HK-2 (cell line): ENCODE data around the gene ZNF83.
"Not testable (repeated sequence)": the region's sequence is repeated elsewhere in the genome, so short reads cannot be mapped to it uniquely, and the experiment has no call there.

Source experiments
- DNase-seq: peaks from one replicate; pipeline ENCODE4 v3.0.0-alpha.2; 2018; ENCODE audit not compliant: unreplicated experiment

The ZNF83 gene

DNA sequence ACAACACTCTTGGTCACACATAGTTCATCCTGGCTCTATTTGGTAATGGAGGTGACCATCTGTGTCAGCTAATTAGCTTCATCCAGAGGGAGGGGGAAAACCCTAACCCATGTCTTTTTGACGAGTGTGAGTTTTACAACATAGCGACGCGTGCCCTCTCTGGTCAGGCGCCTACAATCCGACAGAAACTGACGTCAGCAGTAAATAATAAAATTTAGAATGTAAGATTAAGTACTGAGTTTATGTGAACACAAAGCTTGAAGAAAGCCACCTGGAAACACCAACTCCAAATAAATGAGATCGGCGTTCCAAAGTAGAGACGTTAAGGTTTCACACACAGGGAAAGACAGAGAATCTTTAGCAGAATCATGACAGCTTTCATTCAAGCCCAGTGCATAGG lies 1.8 kb upstream of the ZNF83 start:
- DNase-seq: no peak

GRCh38 chr19:52638601-52639000 lies 446 bp upstream of the ZNF83 start:
- DNase-seq: no peak

GRCh38 chr19:52635786-52636570 lies 2.2 kb downstream of the ZNF83 start:
- no peak for DNase-seq

GRCh38 chr19:52627441-52627840 lies 10.7 kb downstream of the ZNF83 start:
- not testable (repeated sequence) for DNase-seq

DNA sequence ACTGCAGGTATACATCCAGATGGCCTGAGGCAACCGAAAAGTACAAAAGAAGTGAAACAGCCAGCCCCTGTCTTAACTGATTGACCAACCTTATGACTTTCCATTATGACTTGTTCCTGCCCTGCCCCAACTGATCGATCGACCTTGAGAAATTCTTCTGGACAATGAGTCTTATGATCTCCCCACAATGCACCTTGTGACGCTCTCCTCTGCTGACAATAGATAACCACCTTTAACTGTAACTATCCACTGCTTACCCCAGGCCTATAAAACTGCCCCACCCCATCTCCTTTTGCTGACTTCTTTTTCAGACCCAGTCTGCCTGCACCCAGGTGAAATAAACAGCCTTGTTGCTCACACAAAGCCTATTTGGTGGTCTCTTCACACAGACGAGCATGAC lies 11.2 kb downstream of the ZNF83 start:
- DNase-seq: no peak

GRCh38 chr19:52622261-52622660 lies 15.9 kb downstream of the ZNF83 start:
- DNase-seq: no peak

GRCh38 chr19:52621376-52621775 lies 16.8 kb downstream of the ZNF83 start:
- no peak for DNase-seq

DNA sequence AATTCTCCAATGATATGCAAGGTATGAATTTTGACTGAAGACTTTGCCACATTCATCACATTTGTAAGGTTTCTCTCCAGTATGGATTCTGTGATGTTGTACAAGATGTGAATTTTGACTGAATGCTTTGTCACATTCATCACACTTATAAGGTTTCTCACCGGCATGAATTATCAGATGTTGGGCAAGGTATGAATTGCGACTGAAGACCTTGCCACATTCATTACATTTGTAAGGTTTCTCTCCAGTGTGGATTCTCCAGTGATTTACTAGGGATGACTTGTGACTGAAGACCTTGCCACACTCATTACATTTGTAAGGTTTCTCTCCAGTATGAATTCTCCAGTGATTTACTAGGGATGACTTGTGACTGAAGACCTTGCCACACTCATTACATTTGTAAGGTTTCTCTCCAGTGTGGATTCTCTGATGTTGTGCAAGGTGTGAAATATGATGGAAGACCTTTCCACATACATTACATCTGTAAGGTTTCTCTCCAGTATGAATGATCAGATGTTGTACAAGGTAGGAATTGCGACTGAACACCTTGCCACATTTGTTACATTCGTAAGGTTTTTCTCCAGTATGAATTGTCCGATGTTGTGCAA lies 24.8 kb downstream of the ZNF83 start:
- DNase-seq: no peak

- no peak for DNase-seq
Observed at GRCh38 chr19:52603558-52604207, 34.5 kb downstream of the ZNF83 start.

GRCh38 chr19:52602941-52603340 lies 35.2 kb downstream of the ZNF83 start:
- no peak for DNase-seq

- DNase-seq: not testable (repeated sequence)
Observed at GRCh38 chr19:52601974-52602366, 36.2 kb downstream of the ZNF83 start.

DNA sequence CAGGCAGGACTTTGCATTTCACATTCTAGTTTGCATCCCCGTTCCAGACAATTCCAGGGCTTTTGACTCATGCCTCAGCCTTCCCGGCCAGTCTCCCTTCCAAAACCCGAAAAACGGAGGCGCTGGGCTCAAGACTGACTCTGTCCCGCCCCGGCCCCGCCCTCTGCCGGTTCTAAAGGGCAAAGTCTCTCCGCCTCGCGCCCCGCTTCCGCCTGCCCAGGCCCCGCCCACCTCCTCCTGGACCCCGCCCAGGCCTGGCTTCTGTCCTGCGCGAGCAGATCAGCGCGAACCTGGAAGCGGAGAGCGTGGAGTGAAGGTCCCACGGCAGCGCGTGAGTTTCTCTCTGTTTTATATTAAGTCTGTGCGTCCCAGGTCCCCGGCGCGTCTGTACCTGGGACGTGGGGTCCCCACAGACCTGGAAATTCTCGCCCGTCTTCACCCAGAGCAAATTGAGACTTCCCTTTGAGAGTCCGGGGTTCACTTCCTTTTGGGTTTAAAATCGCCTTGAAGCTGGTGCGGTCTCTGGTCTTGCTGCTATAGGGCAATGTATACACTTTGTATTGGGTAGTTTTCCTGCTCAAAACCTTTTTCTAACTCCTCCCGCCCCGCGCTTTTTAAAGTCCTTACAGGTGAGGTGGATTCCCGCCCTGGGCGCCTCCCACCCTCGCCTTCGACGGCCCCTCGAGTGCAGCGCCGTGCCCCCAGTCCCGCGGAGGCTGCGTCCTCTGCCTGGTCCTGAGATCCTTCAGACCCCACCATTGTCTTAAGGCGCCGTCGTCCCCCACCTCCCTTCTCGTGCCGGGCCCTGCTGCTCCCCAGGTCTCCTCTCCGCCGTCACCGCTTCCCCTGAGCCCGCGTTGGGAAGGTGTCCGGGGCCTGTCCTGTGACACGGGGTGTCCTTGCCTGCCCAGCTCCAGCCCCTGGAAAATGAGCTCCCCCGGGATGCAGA lies 36.9 kb downstream of the ZNF83 start:
- DNase-seq: peak; percentile 93

DNA sequence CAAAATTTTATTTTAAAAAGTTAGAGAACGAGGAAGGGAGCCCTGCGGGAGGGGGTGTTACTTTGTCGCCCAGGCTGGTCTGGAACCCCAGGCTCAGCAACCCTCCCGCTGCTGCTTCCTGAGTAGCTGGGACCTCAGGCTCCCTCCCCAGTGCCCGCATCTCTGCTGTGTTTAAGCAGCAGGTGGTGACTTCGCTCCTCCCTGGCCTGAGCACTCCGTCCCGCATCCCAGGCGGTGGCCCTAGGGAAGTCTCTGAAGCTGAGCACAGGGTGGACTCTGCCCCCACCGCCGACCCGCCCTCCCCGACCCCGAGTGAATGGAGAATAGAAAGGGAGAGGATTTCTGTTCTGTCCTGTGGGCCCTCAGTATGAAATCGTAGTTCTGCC lies 37.5 kb downstream of the ZNF83 start:
- no peak for DNase-seq

DNA sequence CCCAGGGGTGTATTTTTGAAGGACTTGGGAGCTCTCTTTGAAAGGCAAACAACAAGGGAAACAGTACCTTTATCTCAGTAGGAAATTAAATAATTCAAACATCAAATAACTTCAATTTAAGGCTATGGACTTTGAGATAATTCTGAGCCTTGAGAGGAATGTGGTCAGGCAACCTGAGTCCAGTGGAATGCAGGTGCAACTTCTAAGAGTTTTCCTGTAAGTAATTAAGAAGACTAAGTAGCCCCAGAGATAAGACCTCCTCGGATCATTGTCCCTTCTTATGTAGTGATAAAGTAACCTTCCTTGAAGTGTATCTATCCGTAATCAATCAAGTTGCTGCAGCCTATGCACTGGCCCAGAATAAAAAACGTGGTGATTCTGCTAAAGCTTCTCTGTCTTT lies 38.9 kb downstream of the ZNF83 start:
- no peak for DNase-seq

DNA sequence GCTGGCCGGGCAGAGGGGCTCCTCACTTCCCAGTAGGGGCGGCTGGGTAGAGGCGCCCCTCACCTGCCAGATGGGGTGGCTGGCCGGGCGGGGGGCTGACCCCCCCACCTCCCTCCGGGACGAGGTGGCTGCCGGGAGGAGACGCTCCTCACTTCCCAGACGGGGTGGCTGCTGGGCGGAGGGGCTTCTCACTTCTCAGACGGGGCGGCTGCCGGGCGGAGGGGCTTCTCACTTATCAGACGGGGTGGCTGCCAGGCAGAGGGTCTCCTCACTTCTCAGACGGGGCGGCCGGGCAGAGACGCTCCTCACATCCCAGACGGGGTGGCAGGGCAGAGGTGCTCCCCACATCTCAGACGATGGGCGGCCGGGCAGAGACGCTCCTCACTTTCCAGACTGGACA lies 44.7 kb downstream of the ZNF83 start:
- not testable (repeated sequence) for DNase-seq

DNA sequence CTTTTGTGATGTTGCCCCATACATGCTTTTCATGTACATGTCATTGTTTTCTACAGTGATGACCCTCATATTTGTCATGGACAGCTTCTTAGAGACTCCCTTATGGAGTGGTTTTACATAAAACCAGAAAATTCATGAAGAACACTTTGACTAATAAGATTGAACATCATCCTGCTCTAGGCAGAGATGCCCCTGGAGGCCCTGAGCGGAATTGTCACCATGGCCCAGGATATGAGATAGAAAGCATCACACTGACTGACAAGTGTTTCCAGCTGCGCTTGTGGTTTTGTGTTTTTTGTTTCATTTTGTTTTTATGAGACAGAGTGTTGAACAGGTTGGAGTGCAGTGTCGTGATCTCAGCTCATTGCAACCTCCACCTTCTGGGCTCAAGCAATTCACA lies 45.9 kb downstream of the ZNF83 start:
- DNase-seq: no peak

GRCh38 chr19:52590728-52591127 lies 47.4 kb downstream of the ZNF83 start:
- no peak for DNase-seq

DNA sequence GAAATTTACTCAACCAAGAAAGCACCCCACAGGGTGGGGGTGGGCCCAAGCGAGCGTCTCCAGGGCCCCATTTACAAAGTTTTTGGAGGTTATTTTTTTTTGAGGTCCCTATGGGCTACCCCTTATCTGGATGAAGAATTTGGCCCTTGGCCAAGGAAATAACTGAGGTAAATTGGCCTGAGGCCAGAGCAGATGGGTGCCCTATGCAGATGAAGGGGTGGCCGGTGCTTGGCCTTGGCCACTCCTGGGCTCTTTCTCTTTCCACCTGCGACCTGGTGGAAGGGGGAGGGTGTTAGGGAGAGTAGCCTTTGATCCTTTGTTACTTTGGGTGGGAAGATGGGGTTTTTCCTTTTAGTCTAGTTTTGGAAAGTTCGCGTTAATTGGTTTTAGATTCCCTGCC lies 52.6 kb downstream of the ZNF83 start:
- no peak for DNase-seq

DNA sequence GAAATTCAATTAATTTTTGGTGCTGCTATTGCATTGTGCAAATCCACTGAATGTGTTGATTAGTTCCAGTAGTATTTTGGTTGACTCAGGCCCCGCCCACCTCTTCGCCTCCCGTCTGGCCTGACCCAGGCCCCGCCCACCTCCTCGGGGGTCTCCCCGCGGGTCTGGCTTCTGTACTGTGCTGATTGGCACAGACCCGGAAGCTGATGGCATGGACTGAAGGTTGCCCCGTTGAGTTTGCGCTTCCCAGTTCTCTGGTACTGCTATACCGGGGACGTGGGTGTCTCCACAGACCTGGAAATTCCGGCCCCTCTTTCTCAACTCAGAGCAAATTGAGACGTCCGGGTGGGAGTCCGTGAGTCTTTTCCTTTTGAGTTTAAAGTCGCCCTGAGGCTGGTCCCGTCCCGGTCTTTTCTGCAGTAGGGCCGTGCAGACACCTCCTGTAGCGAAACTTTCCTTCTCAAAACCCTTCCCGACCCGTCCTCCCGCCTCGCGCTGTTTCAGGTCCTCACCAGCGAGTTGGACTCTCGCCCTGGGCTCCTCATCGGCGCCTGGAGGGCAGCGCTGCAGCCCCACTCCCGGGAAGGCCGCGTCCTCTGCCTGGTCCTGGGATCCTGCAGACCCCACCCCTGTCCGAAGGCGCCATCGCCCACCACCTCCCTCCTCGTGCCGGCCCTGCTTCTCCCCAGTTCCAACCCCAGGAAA lies 53.3 kb downstream of the ZNF83 start:
- no peak for DNase-seq

DNA sequence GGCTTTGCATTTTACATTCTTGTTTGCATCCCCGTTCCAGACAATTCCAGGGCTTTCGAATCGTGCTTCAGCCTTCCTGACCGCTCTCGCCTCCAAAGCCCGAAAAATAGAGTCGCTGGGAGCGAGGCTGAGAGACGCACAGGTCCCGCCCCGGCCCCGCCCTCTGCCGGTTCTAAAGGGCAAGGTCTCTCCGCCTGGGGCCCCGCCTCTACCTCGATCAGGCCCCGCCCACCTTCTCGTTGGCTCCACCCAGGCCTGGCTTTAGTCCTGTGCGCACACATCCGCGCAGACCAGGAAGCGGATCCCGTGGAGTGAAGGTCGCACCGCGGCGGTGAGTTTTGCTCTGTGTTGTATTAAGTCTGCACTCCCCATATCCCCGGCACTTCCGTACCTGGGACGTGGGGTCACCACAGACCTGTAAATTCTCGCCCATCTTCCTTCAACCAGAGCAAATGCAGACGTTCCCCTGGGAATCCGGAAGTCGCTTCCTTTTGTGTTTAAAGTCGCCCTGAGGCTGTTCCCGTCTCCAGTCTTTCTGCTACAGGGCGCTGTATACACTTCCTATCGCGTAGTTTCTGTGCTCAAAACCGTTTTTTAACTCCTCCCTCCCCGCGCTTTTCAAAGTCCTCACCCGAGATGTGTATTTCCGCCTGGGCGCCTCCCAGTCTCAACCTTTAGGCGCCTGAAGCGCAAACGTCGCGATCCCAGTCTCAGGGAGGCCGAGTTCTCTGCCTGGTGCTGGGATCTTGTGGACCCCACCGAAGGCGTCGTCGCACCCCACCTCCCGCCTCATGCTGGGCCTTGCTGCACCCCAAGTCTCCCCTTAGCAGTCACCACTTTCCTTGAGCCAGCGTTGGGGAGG lies 67.9 kb downstream of the ZNF83 start, which contains the start of gene ZNF701:
ZNF701 (plus strand) TSS at position 288 of the 862 bp plus-strand sequence. CDS start 3,861 bp downstream, outside the sequence.
- DNase-seq: peak; percentile 96
